VCaP (cell line): ENCODE measurements around the gene IGSF9.

Experiments used
- H3K27ac ChIP-seq: fragments of 450-650 bp; 2 replicates; pipeline ENCODE4 v1.5.1; 2017
- TF ChIP-seq, protein P1 (sequence below): fragments of 450-650 bp; conservative IDR thresholded peaks from 2 replicates; pipeline ENCODE4 v1.5.1; 2017; ENCODE audit warnings: mild to moderate bottlenecking, moderate library complexity

IGSF9 gene

DNA sequence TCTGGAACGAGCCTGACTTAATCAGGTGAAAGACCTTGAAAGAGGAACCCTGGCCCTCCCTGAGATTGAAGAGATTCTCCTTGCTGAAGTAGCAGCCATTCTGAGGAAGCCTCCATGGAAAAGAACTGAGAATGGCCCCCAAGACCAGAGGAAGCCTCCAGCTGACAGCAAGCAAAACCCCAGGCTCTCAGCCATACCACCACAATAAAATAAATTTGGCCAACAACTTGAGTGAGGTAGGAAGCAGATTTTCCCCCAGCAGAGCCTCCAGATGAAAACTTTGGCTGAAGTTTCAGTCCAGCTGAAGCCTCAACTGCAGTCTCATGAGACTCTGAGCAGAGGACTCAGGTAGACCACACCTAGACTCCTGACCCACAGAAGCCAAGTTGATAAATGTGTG is 42.6 kb upstream of the IGSF9 start:
- no peak overlapping the region for H3K27ac ChIP-seq
- TF ChIP-seq, protein P1, sequence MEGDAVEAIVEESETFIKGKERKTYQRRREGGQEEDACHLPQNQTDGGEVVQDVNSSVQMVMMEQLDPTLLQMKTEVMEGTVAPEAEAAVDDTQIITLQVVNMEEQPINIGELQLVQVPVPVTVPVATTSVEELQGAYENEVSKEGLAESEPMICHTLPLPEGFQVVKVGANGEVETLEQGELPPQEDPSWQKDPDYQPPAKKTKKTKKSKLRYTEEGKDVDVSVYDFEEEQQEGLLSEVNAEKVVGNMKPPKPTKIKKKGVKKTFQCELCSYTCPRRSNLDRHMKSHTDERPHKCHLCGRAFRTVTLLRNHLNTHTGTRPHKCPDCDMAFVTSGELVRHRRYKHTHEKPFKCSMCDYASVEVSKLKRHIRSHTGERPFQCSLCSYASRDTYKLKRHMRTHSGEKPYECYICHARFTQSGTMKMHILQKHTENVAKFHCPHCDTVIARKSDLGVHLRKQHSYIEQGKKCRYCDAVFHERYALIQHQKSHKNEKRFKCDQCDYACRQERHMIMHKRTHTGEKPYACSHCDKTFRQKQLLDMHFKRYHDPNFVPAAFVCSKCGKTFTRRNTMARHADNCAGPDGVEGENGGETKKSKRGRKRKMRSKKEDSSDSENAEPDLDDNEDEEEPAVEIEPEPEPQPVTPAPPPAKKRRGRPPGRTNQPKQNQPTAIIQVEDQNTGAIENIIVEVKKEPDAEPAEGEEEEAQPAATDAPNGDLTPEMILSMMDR: no peak

DNA sequence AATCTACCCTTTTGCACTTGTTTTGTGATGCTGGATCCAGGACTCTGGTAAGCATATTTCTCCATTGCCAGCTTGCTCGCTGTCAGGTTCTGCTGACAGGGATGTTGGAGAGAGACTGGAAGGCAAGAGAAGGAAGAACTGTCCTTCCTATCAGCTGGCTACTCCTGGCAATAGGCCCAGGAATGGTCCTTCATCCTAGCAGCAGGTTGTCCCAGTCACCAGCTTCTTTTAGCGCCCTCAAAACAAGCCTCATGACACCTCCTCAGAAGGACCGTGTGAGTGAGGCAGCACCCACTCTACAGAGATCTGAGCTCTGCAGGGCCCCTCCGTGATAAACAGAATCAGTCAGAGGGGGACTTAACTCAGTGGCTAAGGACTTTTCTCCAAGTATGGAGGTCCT is 41.8 kb upstream of the IGSF9 start:
- no peak overlapping the region for H3K27ac ChIP-seq
- TF ChIP-seq, protein P1: no peak

DNA sequence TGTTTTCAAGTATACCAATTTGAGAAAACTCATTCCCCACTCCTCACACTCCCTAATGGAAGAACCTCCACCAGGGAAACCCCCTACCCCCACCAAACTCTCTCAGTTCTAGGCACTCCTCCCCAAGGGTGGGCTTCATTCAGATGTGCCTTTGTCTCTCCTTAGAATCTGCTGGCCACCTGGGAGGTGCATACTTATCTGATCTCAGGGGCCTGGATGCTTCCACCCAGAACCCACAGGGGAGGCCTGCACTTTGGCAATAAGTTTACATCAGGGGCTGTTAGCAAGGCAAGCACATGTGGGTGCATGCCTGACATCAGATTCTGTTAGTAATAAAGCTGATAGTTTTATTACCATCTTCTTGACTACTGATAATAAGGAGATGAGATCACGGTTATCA is 41.1 kb upstream of the IGSF9 start:
- no peak overlapping the region for H3K27ac ChIP-seq
- TF ChIP-seq, protein P1: no peak

- TF ChIP-seq, protein P1: no peak
- H3K27ac ChIP-seq: no peak overlapping the region
Observed at GRCh38 chr1:159986093-159986492, 40.7 kb upstream of the IGSF9 start.

- TF ChIP-seq, protein P1: no peak
- no peak overlapping the region for H3K27ac ChIP-seq
Observed at GRCh38 chr1:159985473-159985872, 40.1 kb upstream of the IGSF9 start.

- H3K27ac ChIP-seq: no peak overlapping the region
- TF ChIP-seq, protein P1: no peak
Observed at GRCh38 chr1:159983681-159984080, 38.3 kb upstream of the IGSF9 start.

DNA sequence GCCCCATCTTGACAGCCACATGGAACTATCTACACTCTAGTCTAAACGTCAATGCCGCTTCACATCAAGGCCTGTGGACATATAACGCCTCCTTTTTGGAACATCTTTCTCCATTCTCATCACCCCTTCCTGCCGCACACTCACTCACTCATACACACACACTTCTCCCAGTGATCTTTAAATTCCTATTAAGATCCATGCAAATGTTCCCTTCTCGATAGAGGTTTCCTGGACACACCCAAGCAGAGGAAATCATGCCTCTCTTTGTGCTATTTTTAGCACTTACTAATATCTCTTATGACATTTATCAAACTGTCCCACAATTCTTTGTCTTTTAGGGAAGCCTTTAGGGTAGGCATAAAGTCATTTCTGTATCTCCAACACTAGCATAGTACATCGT is 36.9 kb upstream of the IGSF9 start:
- TF ChIP-seq, protein P1: no peak
- no peak overlapping the region for H3K27ac ChIP-seq
